ENCODE data around the gene TPST2.

Gene TPST2

DNA sequence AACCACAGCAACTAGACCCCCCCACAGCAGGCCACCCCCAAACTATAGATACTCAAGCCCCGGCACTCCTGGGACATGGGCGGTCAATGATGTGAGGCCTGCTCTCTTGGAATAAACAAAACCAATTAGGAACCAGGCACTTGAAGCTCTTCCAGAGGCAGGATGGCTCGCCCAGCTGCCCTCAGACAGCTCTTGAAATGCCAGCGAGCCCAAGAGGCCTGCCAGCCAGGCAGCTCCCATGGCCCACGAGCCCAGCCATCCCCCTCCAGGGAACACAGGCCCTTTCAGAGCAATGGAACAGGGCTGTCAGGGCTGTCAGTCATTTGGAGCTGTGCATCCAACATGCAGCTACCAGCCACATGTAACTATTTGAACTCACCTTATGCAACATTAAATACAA is 43.6 kb downstream of the TPST2 start:
- peaks cover 11 to 13% of the 10 kb centered on the region in 2 experiments for H3K36me3 ChIP-seq (ENCODE audit: control insufficient read depth in 1 of 2, insufficient read depth in 2 of 2, low read length in 2 of 2)
- H2BK5ac ChIP-seq (ENCODE audit: low read depth, low read length, poor library complexity): no peak overlapping the region
- no peak overlapping the region for H3K14ac ChIP-seq (ENCODE audit: low read length)
- no peak overlapping the region for H4K91ac ChIP-seq (ENCODE audit: low read depth, low read length)
- no peaks in the 10 kb centered on the region for H3K79me2 ChIP-seq (ENCODE audit: control insufficient read depth, insufficient read depth, low read length, poor library complexity)
- no peak overlapping the region for H3K27ac ChIP-seq (ENCODE audit: low read depth, low read length)
- H3K27me3 ChIP-seq (ENCODE audit: insufficient read depth, low read length): no peaks in the 10 kb centered on the region
- no peak overlapping the region for H3K23ac ChIP-seq (ENCODE audit: low read length)
- DNase-seq: no peak
- no peak overlapping the region for H2AK5ac ChIP-seq (ENCODE audit: low read length)
- H3K4me3 ChIP-seq (ENCODE audit: low read depth, low read length): no peak overlapping the region
- H3K4me2 ChIP-seq (ENCODE audit: low read length): no peak overlapping the region
- no peak overlapping the region for H2BK120ac ChIP-seq (ENCODE audit: insufficient read depth, low read length, poor library complexity)
- H3K9ac ChIP-seq (ENCODE audit: low read length): no peak overlapping the region
- no peak overlapping the region for H3K18ac ChIP-seq (ENCODE audit: low read length)
- no peak overlapping the region for H2BK12ac ChIP-seq (ENCODE audit: low read length)
- WGBS (ENCODE audit: extremely low coverage, insufficient coverage, insufficient read length): no CpG with 5 or more reads among the region's 5 CpGs
- H4K8ac ChIP-seq (ENCODE audit: low read depth, low read length): no peak overlapping the region
- H3K4ac ChIP-seq (ENCODE audit: low read depth, low read length): no peak overlapping the region
- no peak overlapping the region for H2AFZ ChIP-seq (ENCODE audit: insufficient read depth, low read length, poor library complexity)
- no peaks in the 10 kb centered on the region for H3K79me1 ChIP-seq (ENCODE audit: low read length)
- peaks cover 6 to 8% of the 10 kb centered on the region in 2 experiments for H3K4me1 ChIP-seq (ENCODE audit: control insufficient read depth in 1 of 2, insufficient read depth in 2 of 2, low read length in 2 of 2)
- H4K12ac ChIP-seq (ENCODE audit: low read depth, low read length): no peak overlapping the region
- no peaks in the 10 kb centered on the region for H3K9me3 ChIP-seq (ENCODE audit: insufficient read depth, low read depth, low read length)

DNA sequence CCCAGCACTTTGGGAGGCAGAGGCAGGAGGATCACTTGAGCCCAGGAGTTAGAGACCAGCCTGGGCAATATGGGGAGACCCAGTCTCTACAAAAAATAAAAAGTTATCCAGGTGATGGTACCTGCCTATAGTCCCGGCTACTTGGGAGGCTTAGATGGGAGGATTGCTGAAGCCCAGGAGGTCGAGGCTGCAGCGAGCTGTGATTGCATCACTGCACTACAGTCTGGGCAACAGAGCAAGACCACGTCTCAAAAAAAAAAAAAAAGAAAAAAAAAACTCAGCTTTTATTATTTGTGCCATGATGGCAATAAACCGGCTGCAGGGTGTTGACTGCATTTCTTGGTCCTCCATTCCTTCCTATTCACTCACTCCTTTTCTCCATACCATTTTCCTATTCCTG is 44.1 kb downstream of the TPST2 start:
- Histone ChIP-seq H2AFZ (ENCODE audit: insufficient read depth, low read length, poor library complexity) (no peak overlapping the region), H3K9ac (ENCODE audit: low read length) (no peak overlapping the region), H4K8ac (ENCODE audit: low read depth, low read length) (no peak overlapping the region), H3K4ac (ENCODE audit: low read depth, low read length) (no peak overlapping the region), H3K79me2 (ENCODE audit: control insufficient read depth, insufficient read depth, low read length, poor library complexity) (no peaks in the 10 kb centered on the region), H2BK120ac (ENCODE audit: insufficient read depth, low read length, poor library complexity) (no peak overlapping the region), H3K14ac (ENCODE audit: low read length) (no peak overlapping the region), H3K36me3 (ENCODE audit: control insufficient read depth in 1 of 2, insufficient read depth in 2 of 2, low read length in 2 of 2) (peaks cover 16 to 17% of the 10 kb centered on the region in 2 experiments), H3K9me3 (ENCODE audit: insufficient read depth, low read depth, low read length) (peaks cover under 1% of the 10 kb centered on the region), H2AK5ac (ENCODE audit: low read length) (no peak overlapping the region), H4K91ac (ENCODE audit: low read depth, low read length) (no peak overlapping the region), H3K4me1 (ENCODE audit: control insufficient read depth in 1 of 2, insufficient read depth in 2 of 2, low read length in 2 of 2) (peaks cover 6 to 7% of the 10 kb centered on the region in 2 experiments), H3K23ac (ENCODE audit: low read length) (no peak overlapping the region), H3K27ac (ENCODE audit: low read depth, low read length) (no peak overlapping the region), H3K79me1 (ENCODE audit: low read length) (no peaks in the 10 kb centered on the region), H2BK12ac (ENCODE audit: low read length) (no peak overlapping the region), H3K18ac (ENCODE audit: low read length) (no peak overlapping the region), H3K4me3 (ENCODE audit: low read depth, low read length) (no peak overlapping the region), H3K27me3 (ENCODE audit: insufficient read depth, low read length) (no peaks in the 10 kb centered on the region), H3K4me2 (ENCODE audit: low read length) (no peak overlapping the region), H4K12ac (ENCODE audit: low read depth, low read length) (no peak overlapping the region), H2BK5ac (ENCODE audit: low read depth, low read length, poor library complexity) (no peak overlapping the region)
- WGBS (ENCODE audit: extremely low coverage, insufficient coverage, insufficient read length): no CpG with 5 or more reads among the region's 5 CpGs
- DNase-seq: no peak

DNA sequence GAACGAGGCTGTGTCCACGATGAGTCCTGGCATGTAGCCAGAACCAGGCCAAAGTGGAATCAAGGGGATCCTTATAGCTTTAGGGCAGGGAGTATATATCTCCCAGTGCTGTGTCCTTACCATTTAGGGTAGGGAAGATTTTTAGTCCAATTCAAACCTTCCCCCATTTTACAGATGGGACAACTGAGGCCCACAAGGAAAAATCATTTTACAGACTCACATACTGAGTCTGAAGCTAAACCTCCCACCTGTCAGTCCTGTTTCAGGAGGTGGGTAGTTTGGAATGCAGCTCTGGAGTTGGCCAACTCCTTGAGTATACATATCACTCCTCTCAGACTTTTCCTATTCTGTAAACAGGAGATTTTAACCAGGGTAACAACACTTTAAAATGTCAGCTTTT is 44.5 kb downstream of the TPST2 start:
- no peak for DNase-seq
- no peak overlapping the region for H3K27ac ChIP-seq (ENCODE audit: low read depth, low read length)
- no peaks in the 10 kb centered on the region for H3K79me1 ChIP-seq (ENCODE audit: low read length)
- H3K4me1 ChIP-seq (ENCODE audit: control insufficient read depth in 1 of 2, insufficient read depth in 2 of 2, low read length in 2 of 2): peaks cover 1 to 2% of the 10 kb centered on the region in 2 experiments
- H3K23ac ChIP-seq (ENCODE audit: low read length): no peak overlapping the region
- no peak overlapping the region for H2BK5ac ChIP-seq (ENCODE audit: low read depth, low read length, poor library complexity)
- H3K4me3 ChIP-seq (ENCODE audit: low read depth, low read length): no peak overlapping the region
- peaks cover 2% of the 10 kb centered on the region for H3K9me3 ChIP-seq (ENCODE audit: insufficient read depth, low read depth, low read length)
- no peak overlapping the region for H4K91ac ChIP-seq (ENCODE audit: low read depth, low read length)
- no peak overlapping the region for H2BK12ac ChIP-seq (ENCODE audit: low read length)
- no peak overlapping the region for H3K4me2 ChIP-seq (ENCODE audit: low read length)
- H4K8ac ChIP-seq (ENCODE audit: low read depth, low read length): no peak overlapping the region
- no peaks in the 10 kb centered on the region for H3K27me3 ChIP-seq (ENCODE audit: insufficient read depth, low read length)
- no peak overlapping the region for H2AK5ac ChIP-seq (ENCODE audit: low read length)
- no peak overlapping the region for H3K18ac ChIP-seq (ENCODE audit: low read length)
- H2AFZ ChIP-seq (ENCODE audit: insufficient read depth, low read length, poor library complexity): no peak overlapping the region
- no peak overlapping the region for H3K4ac ChIP-seq (ENCODE audit: low read depth, low read length)
- H4K12ac ChIP-seq (ENCODE audit: low read depth, low read length): no peak overlapping the region
- no CpG with 5 or more reads among the region's 2 CpGs for WGBS (ENCODE audit: extremely low coverage, insufficient coverage, insufficient read length)
- peaks cover 20 to 21% of the 10 kb centered on the region in 2 experiments for H3K36me3 ChIP-seq (ENCODE audit: control insufficient read depth in 1 of 2, insufficient read depth in 2 of 2, low read length in 2 of 2)
- no peak overlapping the region for H3K14ac ChIP-seq (ENCODE audit: low read length)
- no peak overlapping the region for H3K9ac ChIP-seq (ENCODE audit: low read length)
- no peak overlapping the region for H2BK120ac ChIP-seq (ENCODE audit: insufficient read depth, low read length, poor library complexity)
- H3K79me2 ChIP-seq (ENCODE audit: control insufficient read depth, insufficient read depth, low read length, poor library complexity): no peaks in the 10 kb centered on the region

DNA sequence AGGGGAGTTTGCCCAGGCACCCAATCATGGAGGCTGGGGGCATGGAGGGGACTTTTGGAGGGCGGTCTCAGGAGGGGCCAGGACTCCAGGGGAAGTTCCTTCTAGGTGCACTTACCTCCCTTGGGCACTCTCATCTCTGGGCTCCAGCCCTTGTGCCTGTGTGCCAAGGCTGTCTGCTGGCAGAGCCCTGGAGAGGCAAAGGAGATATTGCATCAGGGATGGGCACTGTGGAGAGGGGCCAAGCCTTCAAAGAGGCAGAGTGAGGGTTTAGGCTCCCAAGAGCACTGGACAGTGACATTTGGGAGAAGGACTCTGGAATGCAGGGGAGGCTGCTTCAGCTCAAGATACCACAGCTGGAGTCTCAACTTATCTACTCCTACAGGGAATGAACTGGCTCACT is 45.4 kb downstream of the TPST2 start:
- Histone ChIP-seq H3K36me3 (ENCODE audit: control insufficient read depth in 1 of 2, insufficient read depth in 2 of 2, low read length in 2 of 2) (peaks cover 23 to 25% of the 10 kb centered on the region in 2 experiments), H2BK120ac (ENCODE audit: insufficient read depth, low read length, poor library complexity) (no peak overlapping the region), H3K79me2 (ENCODE audit: control insufficient read depth, insufficient read depth, low read length, poor library complexity) (no peaks in the 10 kb centered on the region), H3K4me1 (ENCODE audit: control insufficient read depth in 1 of 2, insufficient read depth in 2 of 2, low read length in 2 of 2) (peaks cover 0 to 2% of the 10 kb centered on the region in 2 experiments), H4K8ac (ENCODE audit: low read depth, low read length) (no peak overlapping the region), H4K12ac (ENCODE audit: low read depth, low read length) (no peak overlapping the region), H2AK5ac (ENCODE audit: low read length) (no peak overlapping the region), H4K91ac (ENCODE audit: low read depth, low read length) (no peak overlapping the region), H3K18ac (ENCODE audit: low read length) (no peak overlapping the region), H2BK5ac (ENCODE audit: low read depth, low read length, poor library complexity) (no peak overlapping the region), H3K4me2 (ENCODE audit: low read length) (no peak overlapping the region), H3K27me3 (ENCODE audit: insufficient read depth, low read length) (no peaks in the 10 kb centered on the region), H2AFZ (ENCODE audit: insufficient read depth, low read length, poor library complexity) (no peak overlapping the region), H3K4me3 (ENCODE audit: low read depth, low read length) (no peak overlapping the region), H2BK12ac (ENCODE audit: low read length) (no peak overlapping the region), H3K4ac (ENCODE audit: low read depth, low read length) (no peak overlapping the region), H3K79me1 (ENCODE audit: low read length) (no peaks in the 10 kb centered on the region), H3K27ac (ENCODE audit: low read depth, low read length) (no peak overlapping the region), H3K9me3 (ENCODE audit: insufficient read depth, low read depth, low read length) (peaks cover 2% of the 10 kb centered on the region), H3K9ac (ENCODE audit: low read length) (no peak overlapping the region), H3K23ac (ENCODE audit: low read length) (no peak overlapping the region), H3K14ac (ENCODE audit: low read length) (no peak overlapping the region)
- no peak for DNase-seq
- no CpG with 5 or more reads among the region's 1 CpG for WGBS (ENCODE audit: extremely low coverage, insufficient coverage, insufficient read length)

Measured in trophoblast cell (in vitro differentiated cells and primary cell).